GM12875 (cell line): Measurements from ENCODE around the gene ADAM22.
"Not testable (repeated sequence)": the region's sequence is repeated elsewhere in the genome, so short reads cannot be mapped to it uniquely, and the experiment has no call there.

Experiments used
- H3K4me3 ChIP-seq: one replicate; pipeline ENCODE4 v1.5.1; 2011; ENCODE audit warnings: low read depth, low read length, control low read depth
- TF ChIP-seq, protein P1 (sequence below): IDR thresholded peaks from 2 replicates; pipeline ENCODE4 v1.5.1; 2011; ENCODE audit warnings: low read depth, mild to moderate bottlenecking, control low read depth, inconsistent platforms, low read length, moderate library complexity, borderline replicate concordance; ENCODE audit not compliant: insufficient read depth

Gene ADAM22

DNA sequence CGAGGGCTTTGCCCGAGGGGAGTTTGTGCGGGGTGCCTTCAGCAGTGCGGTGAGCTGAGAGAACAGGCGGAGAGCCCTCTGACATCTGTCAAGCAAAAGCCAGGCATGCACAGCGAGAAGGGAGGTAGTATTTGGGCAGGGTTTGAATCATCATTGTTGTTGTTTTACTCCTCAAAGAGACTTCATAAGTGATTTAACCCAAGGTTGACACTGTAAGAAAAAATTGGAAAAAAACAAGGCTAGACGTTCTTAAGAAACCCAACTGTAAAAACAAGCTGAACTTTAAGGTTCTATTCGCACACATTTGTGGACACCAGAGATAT lies 1.3 kb downstream of the ADAM22 start:
- TF ChIP-seq, protein P1, sequence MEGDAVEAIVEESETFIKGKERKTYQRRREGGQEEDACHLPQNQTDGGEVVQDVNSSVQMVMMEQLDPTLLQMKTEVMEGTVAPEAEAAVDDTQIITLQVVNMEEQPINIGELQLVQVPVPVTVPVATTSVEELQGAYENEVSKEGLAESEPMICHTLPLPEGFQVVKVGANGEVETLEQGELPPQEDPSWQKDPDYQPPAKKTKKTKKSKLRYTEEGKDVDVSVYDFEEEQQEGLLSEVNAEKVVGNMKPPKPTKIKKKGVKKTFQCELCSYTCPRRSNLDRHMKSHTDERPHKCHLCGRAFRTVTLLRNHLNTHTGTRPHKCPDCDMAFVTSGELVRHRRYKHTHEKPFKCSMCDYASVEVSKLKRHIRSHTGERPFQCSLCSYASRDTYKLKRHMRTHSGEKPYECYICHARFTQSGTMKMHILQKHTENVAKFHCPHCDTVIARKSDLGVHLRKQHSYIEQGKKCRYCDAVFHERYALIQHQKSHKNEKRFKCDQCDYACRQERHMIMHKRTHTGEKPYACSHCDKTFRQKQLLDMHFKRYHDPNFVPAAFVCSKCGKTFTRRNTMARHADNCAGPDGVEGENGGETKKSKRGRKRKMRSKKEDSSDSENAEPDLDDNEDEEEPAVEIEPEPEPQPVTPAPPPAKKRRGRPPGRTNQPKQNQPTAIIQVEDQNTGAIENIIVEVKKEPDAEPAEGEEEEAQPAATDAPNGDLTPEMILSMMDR, result no peak
- peak overlapping the region; percentile 95 for H3K4me3 ChIP-seq

DNA sequence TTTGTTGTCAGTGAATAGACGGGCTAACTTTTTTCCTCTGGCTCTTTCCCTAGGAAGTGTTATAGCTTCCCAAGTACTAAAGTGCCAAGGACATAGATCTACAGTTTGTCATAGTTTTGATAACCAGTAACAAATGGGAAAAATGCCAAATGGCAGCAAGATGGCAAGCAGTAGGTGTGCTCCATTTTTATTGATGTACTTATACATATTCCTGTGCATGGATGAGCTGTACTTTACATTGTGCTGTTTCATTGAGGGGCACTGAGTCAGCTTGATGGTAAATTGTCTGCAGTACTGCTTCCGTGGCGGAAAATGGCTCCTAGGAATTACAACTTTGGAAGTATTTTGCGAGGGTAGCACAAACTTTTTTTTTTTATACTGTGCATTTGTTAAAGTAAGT lies 7.1 kb downstream of the ADAM22 start:
- H3K4me3 ChIP-seq, result no peak overlapping the region
- TF ChIP-seq, protein P1, result no peak

DNA sequence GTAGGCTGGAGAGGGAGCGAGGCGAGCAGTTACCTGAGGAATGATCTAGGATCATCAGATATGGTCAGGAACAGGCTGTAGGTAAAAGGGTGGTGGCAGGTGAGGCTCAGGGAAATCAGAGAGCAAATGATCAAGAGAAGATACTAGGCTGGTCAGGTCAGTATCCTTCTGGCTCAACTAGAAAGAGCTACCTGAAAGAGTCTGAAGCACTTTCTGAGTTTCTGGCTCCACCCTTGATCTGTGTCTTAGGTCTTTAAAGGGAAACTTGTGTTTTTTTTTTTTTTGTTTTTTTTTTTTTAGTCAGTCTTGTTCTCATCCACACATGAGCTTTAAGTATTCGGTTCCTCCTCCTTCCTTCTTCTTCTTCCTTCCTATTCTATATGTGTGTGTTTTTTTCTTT lies 10.5 kb downstream of the ADAM22 start:
- TF ChIP-seq, protein P1, result no peak
- H3K4me3 ChIP-seq, result no peak overlapping the region

DNA sequence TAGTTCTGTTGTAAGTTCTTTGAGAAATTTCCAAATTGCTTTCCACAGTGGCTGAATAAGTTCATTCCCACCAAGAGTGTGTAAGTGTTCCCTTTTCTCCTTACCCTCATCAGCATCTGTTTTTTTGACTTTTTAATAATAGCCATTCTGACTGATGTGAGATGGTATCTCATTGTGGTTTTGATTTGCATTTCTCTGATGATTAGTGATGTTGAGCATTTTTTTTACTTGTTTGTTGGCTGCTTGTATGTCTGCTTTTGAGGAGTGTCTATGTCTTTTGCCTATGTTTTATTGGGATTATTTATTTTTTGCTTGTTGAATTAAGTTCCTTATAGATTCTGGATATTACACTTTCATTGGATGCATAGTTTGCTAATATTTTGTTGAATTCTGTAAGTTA lies 11.9 kb downstream of the ADAM22 start:
- not testable (repeated sequence) for H3K4me3 ChIP-seq

DNA sequence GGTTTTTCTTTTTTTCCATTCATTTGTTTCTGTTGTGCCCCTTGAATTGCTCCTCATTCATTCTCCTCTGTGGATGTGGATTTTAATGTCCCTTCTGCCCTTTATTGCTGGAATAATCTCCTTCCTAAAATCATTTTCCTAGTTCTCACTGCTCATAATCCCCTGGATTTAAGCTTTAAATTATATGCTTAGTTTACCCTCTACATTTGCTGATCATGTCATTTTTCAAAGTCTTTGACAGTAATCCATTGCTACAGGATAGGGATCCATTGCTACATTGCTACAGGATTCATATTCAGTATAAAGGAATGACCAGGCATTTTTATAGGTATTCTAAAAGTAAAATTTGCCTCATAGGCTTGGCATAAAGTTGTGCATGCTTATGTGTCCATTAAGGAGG lies 14.3 kb downstream of the ADAM22 start:
- TF ChIP-seq, protein P1, result no peak
- no peak overlapping the region for H3K4me3 ChIP-seq

DNA sequence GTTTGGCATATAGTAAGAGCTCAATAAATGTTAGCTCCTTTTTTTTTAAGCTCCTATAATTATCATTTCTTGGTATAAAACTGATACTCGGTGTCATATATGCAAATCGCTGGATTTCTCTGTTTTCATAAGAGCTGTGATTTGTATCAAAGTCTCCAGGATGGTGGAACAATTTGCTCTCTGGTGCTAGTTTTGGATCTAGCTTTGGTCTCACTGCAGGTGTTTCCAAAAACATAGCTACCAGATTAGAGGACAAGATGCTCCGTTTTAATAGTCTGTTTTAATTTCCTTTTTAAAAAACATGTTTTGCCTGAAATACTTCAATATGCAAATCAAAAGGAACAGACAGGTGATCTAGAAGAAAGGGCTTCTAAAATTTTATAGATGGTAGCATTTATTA lies 25.3 kb downstream of the ADAM22 start:
- TF ChIP-seq, protein P1, result no peak
- no peak overlapping the region for H3K4me3 ChIP-seq

DNA sequence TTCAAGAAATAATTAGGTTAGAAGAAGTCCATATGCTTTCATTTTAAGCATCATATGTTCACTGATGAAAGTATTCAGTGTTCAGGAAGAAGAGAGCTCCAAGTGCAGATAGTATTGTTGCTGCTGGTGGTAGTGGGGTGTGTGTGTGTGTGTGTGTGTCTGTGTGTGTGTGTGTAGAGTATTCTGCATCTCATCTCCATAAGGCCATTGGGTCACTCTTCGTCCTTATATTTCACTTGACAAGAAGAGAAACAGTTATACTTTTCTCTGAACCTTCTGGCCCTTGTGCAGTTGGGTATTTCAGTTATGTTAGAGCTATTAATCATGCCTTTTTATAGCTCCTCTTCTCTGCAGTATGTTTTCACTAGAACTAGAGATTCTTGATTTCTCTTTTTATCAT lies 26.2 kb downstream of the ADAM22 start:
- TF ChIP-seq, protein P1, result no peak
- no peak overlapping the region for H3K4me3 ChIP-seq

DNA sequence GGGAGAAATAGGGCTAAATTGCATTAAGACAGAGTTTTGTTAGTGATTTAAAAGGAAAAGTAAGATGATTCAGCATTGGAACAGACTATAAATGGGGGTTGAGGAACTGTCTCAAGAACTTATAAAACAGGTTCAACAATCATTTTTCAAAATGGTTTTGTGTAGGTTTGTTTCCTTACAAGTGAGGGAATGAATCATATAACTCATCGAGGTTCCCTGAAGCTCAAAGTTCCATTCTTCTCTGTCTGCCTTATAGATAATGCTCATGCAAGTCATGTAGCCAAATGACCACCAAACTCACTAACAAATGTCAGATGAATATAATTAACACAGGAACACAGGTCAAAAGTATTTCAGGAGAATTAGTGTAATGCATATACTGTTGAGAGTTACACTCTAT lies 27.7 kb downstream of the ADAM22 start:
- no peak overlapping the region for H3K4me3 ChIP-seq
- TF ChIP-seq, protein P1, result no peak
